Left cardiac atrium (tissue), 4 donors: ENCODE data around the gene CNOT11. TPM values are rescaled to one million over a fixed set of nuclear protein-coding genes. Genes with fewer than 3 reads are reported as not detected.
A peak's percentile ranks its signal among the peaks of the same experiment; 100 is the strongest.

Experiments
- ATAC-seq, 2 donors: fragments of 200-7000 bp; cut with Tn5 transposase; one replicate each; pipeline ENCODE4 v1.9.1; 2020; ENCODE audit warnings: mild to moderate bottlenecking in 2 of 2, moderate library complexity in 2 of 2
- DNase-seq: peaks from one replicate; pipeline ENCODE4 v3.0.0-alpha.2; 2020
- intact Hi-C, 2 donors: fragments of 100-400 bp; cut with DNase I; formaldehyde crosslinking; loops; one replicate each; pipeline versions ENCODE4 v1.14.1 to v1.15.1; 2022 to 2023
- total RNA-seq, 2 donors: library from RNA; stranded (reverse); fragmentation: NEBNext Ultra II Directional; extraction: Animal tissue kit (Norgen Biotek cat#: 25700); gene quantifications; one replicate each; pipeline ENCODE4 v1.2.1, GENCODE V29; 2021
- donor health status: DM: no; HTN: yes; CAD: no.
- donor health status: DM: no; HTN: yes; CAD: no; lungs with severe emphysema.
- donor health status: DM: yes; HTN: yes; CAD: no.
- donor health status: Dilated cardiomyopathy.

Gene CNOT11
- total RNA-seq, 2 donors from 2014 or later, result 29.8 to 34.0 TPM

DNA sequence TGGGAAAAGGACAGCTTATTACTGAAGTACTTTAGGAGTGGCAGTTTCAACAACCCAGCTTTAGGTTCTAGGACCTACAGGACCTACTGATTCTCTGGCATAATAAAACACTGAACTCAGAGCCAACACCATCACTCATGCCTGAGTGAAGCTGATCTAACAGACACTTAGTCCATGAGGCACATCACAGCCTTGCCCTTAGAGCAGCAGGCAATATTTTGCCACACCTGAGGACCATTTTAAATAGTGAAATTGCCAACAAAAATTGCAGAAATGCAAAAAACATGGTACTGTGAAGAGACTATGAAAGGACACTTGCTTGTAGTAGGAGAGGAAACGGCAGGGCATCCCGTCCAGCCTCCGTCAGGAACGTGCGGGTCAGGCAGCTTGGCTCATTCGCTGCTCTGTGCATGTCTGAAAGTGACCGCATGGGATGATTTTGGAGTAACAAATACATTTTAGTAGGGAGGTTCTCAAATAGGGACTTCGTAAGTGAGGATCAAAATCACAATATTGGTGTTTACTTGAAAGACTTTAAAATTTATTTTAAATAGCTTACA is 18.1 kb downstream of the CNOT11 start:
- ATAC-seq (no peak), DNase-seq (no peak)
- intact Hi-C loops, result no loop called here

- DNase-seq, result no peak
- no peak for ATAC-seq
- intact Hi-C loops, result no loop called here
Measured at GRCh38 chr2:101272045-101272784, 19.5 kb downstream of the CNOT11 start.

DNA sequence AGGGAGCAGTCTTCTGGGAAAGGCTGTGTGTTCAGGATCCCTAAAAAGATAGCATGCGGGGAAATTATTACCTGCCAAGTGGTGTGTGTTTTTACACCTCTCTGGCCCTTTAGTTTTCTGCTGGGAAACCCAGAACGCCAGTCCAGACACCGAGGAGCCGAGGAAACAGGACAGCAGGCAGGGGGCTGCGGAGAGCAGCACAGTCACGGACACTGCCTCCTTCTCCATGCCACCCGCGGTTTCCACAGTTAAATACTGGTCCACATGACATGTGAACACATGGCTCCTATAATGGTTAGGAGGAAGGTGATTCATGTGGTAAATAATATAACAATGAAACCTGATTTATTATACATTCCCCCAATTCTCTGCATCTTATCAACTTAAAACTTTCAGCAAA is 20.4 kb downstream of the CNOT11 start:
- DNase-seq (no peak), ATAC-seq (no peak)
- intact Hi-C loops, result no loop called here

DNA sequence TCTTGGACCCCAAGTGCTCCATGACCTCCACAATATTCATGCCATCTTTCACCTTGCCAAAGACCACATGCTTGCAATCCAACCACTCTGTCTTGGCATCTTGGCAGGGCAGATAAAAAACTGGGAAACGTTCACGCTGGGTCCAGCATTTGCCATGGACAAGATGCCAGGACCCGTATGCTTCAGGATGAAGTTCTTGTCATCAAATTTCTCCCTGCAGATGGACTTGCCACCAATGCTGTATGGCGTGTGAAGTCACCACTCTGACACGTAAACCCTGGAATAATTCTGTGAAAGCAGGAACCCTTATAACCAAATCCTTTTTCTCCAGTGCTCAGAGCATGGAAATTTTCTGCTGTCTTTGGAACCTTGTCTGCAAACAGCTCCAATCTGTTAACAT is 21.5 kb downstream of the CNOT11 start:
- no peak for ATAC-seq

DNA sequence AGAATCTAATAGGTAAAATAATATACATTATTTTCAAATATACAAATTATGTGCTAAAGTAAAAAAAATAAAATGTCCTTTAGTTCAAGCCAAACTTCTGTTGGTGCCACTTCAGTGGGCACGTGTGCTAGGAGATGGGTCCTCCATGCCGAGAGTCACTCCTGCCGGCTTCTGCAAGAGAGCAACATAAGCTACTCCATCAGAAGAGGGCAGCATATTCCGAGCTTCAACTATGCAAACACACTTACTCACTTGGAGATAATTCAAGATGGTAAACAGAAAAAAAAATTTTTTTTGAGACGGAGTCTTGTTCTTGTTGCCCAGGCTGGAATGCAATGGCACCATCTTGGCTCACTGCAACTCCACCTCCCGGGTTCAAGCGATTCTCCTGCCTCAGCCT is 24.4 kb downstream of the CNOT11 start:
- no peak for ATAC-seq

More for the DNA sequence above, 21.5 kb downstream of the CNOT11 start:
- intact Hi-C loops, result no loop called here
- DNase-seq, result no peak

GRCh38 chr2:101278925-101279324 is 26.2 kb downstream of the CNOT11 start:
- intact Hi-C loops, result no loop called here
- no peak for DNase-seq
- ATAC-seq, result no peak

More for the DNA sequence above, 24.4 kb downstream of the CNOT11 start:
- no peak for DNase-seq
- intact Hi-C loops, result no loop called here

DNA sequence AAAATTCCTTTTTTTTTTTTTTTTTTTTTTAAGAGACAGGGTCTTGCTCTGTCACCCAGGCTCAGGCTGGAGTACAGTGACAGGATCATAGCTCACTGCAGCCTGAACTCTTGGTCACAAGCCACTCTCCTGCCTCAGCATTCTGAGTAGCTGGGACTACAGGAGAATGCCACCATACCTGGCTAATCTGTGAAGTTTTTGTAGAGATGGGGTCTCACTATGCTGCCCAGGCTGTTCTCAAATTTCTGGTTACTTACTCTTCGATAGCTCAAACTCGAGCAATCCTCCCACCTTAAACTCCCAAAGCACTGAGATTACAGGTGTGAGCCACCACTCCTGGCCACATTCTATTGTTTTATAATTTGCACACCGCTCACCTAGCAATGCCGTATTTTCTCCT is 28.8 kb downstream of the CNOT11 start:
- DNase-seq, result no peak
- ATAC-seq, result no peak
- intact Hi-C loops, result no loop called here

- ATAC-seq (no peak), DNase-seq (no peak)
- intact Hi-C loops, result no loop called here
Measured at GRCh38 chr2:101282980-101283379, 30.3 kb downstream of the CNOT11 start.

- no peak for ATAC-seq
- intact Hi-C loops, result no loop called here
- no peak for DNase-seq
Measured at GRCh38 chr2:101286684-101287083, 34.0 kb downstream of the CNOT11 start.

- intact Hi-C loops, result no loop called here
- ATAC-seq (no peak), DNase-seq (no peak)
Measured at GRCh38 chr2:101287303-101287702, 34.6 kb downstream of the CNOT11 start.

DNA sequence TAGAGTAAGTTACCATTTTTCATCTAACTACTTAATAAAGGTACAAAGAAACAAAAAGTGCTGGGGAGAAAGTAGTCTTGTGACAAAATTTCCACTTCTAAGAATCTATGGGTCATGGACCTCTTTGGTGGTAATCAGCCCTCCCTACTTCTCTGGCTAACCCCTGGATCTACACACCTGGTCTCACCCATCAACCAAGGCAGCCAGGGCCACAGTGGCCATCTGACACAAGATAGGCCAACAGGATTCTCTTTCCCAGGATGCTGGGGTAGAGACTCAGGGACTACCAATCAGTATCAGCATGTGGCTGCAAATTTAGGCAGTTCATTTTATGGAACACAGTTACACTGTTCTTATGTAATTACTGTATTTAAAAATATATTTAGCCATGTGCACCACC is 38.0 kb downstream of the CNOT11 start:
- no peak for DNase-seq
- no peak for ATAC-seq
- intact Hi-C loops, result no loop called here

- DNase-seq (no peak), ATAC-seq (no peak)
- intact Hi-C loops, result no loop called here
Measured at GRCh38 chr2:101291973-101292372, 39.3 kb downstream of the CNOT11 start.

DNA sequence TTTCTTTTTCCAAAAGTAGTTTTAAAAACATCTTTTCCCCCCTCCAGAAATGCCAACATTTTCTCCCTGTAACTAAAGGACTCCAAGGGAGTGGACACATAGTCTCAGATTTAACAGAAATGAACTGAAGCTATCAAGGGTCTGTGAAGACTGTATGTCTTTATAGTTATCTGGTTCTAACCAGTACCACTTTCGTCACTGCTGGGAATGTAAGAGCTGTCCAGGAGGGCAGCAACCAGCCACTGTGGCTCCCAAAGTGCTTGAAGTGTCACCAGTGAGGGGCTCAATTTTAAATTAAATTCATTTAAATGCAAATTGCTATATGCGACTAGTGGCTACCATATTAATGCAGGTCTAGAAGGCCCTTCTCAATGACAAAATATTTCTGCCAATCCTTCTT is 40.9 kb downstream of the CNOT11 start:
- intact Hi-C loops, result no loop called here
- ATAC-seq, result no peak
- DNase-seq, result no peak

DNA sequence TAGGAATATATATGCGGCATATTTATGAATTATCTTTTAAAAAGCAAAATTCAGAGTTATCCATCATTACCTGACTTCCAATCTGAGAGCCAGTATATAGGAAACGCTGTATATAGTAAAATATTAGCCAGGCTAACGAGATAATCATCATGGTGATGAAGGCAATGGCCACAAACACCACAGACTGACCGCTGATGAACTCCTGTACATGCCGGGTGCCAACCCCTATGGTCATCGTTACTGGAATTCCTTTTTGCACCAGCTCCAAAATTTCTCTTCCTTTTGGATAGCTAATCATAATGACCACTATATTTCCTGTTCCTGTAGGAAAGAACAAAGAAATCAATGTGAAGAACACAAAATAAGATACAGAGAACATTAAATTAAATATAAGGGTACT is 42.2 kb downstream of the CNOT11 start:
- intact Hi-C loops, result no loop called here
- DNase-seq, result no peak
- no peak for ATAC-seq

- intact Hi-C loops, result no loop called here
- no peak for ATAC-seq
- no peak for DNase-seq
Measured at GRCh38 chr2:101295895-101296294, 43.2 kb downstream of the CNOT11 start.

- DNase-seq (no peak), ATAC-seq (no peak)
- intact Hi-C loops, result no loop called here
Measured at GRCh38 chr2:101296371-101296770, 43.7 kb downstream of the CNOT11 start.

DNA sequence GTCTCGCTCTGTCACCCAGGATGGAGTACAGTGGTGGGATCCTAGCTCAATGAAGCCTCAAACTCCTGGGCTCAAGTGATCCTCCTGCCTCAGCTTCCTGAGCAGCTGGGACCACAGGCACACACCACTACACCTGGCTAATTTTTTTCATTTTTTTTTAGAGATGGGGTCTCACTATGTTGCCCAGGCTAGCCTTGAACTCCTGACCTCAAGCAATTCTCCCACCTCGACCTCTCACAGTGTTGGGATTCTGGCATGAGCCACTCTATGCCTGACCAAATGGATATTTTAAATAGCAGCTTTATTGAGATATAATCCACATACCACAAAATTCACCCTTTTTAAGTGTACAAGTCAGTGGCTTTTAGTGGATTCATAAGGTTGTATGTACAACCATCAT is 44.7 kb downstream of the CNOT11 start:
- intact Hi-C loops, result no loop called here
- DNase-seq (no peak), ATAC-seq (no peak)

DNA sequence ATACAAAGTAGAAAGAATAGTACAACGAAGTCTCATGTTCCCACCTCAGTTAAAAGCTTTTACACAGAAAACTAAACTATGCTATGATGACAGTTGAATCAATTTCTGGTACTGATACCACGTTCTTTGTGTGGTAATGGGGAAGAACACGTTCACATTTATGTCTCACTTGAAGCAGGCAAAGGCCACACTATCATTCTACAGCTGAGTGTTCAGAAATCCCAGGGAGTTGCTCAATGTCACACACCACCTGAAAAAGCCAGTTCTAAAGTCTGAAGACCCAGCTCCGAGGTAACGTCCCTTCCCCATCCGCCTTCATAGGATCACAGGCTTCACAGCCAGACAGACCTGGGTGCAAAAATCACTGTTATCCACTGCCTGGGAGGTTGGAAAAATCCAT is 46.9 kb downstream of the CNOT11 start:
- ATAC-seq (no peak), DNase-seq (no peak)
- intact Hi-C loops, result no loop called here

GRCh38 chr2:101300164-101300563 is 47.5 kb downstream of the CNOT11 start:
- intact Hi-C loops, result no loop called here
- ATAC-seq (no peak), DNase-seq (no peak)

GRCh38 chr2:101300836-101301235 is 48.1 kb downstream of the CNOT11 start:
- intact Hi-C loops, result no loop called here
- DNase-seq (no peak), ATAC-seq (peak in 1 of 2 donors; percentile 13)

DNA sequence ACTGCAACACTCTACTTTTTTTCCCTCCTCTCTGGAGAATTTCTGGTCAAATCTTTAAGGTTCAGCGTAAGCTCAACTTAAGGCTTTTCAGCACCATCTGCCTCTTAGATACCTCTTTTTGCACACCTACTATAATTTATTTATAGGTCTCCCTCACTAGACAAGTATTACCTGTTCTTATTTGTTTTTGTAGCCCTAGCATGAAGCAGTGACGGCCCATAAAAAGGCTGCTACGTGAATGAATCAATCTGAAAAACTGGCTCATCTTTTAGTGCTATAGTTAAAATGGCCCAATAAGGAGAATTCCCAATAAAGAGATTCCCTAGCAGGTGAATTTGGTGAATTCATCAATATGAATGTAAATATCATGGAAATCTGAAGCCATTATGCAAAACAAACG is 49.3 kb downstream of the CNOT11 start:
- intact Hi-C loops, result no loop called here
- ATAC-seq, result no peak
- no peak for DNase-seq
